ENCODE results near the gene SPNS2. TPM values are rescaled to one million over a fixed set of nuclear protein-coding genes. Genes with fewer than 3 reads are reported as not detected.

The SPNS2 gene
- total RNA-seq, 2 experiments from 2014 or later, result 0.33 to 0.53 TPM

DNA sequence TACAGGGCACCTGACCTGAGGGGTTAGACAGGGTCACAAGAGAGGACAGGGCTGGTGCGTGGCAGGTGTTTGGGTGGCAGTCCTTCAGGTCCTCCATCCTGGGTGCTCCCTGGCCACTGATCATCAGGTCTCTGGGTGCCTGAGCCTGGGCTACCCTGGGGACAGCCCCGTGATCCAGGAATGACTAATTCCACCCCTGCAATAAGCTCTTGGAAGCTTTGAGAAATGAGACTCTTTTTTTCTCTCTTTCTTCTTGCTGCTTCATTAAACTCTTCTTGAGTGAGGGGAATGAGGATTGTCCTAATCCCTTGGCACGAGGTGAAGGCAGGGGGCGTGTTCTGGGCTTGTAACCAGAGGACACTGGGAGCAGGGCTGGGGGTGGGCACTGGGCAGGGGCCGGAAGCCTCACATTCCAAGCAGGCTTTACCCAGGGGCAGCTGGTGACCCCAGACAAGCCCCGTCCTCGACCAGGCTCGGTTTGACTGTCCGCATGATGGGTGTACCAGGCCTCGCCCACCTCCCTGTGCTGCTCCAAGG is 21.4 kb upstream of the SPNS2 start:
- H3K4me3 Mint-ChIP-seq, result no peak overlapping the region
- no peak for DNase-seq
- no peaks in the 10 kb centered on the region for H3K9me3 Mint-ChIP-seq
- H3K9me3 ChIP-seq (ENCODE audit: control insufficient read depth in 1 of 2, insufficient read depth in 1 of 2, low read length in 2 of 2), result no peaks in the 10 kb centered on the region
- no peak overlapping the region for H3K4me3 ChIP-seq (ENCODE audit: low read length)
- TF ChIP-seq, protein P1, sequence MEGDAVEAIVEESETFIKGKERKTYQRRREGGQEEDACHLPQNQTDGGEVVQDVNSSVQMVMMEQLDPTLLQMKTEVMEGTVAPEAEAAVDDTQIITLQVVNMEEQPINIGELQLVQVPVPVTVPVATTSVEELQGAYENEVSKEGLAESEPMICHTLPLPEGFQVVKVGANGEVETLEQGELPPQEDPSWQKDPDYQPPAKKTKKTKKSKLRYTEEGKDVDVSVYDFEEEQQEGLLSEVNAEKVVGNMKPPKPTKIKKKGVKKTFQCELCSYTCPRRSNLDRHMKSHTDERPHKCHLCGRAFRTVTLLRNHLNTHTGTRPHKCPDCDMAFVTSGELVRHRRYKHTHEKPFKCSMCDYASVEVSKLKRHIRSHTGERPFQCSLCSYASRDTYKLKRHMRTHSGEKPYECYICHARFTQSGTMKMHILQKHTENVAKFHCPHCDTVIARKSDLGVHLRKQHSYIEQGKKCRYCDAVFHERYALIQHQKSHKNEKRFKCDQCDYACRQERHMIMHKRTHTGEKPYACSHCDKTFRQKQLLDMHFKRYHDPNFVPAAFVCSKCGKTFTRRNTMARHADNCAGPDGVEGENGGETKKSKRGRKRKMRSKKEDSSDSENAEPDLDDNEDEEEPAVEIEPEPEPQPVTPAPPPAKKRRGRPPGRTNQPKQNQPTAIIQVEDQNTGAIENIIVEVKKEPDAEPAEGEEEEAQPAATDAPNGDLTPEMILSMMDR (IDR thresholded peaks at IDR 0.05), result no peak
- no peaks in the 10 kb centered on the region for H3K27me3 Mint-ChIP-seq
- CTCF ChIA-PET, result no interaction called here
- no peak for ATAC-seq (ENCODE audit: poor library complexity)
- H3K27ac Mint-ChIP-seq, result no peak overlapping the region
- POLR2A ChIA-PET, result no interaction called here
- H3K4me1 Mint-ChIP-seq (ENCODE audit: low read depth), result peaks cover 21% of the 10 kb centered on the region
- H3K27ac ChIP-seq (ENCODE audit: low read depth in 1 of 2, low read length in 2 of 2), result no peak overlapping the region
- H3K36me3 Mint-ChIP-seq (ENCODE audit: low read depth), result no peaks in the 10 kb centered on the region
- intact Hi-C loops (cut with DNase I, micrococcal nuclease), result no loop called here
- no peaks in the 10 kb centered on the region for H3K36me3 ChIP-seq (ENCODE audit: insufficient read depth, low read length)
- no peaks in the 10 kb centered on the region for H3K27me3 ChIP-seq (ENCODE audit: control insufficient read depth in 1 of 2, insufficient read depth in 2 of 2, low read length in 2 of 2)
- peaks cover 25% of the 10 kb centered on the region for H3K4me1 ChIP-seq (ENCODE audit: insufficient read depth, low read length)

DNA sequence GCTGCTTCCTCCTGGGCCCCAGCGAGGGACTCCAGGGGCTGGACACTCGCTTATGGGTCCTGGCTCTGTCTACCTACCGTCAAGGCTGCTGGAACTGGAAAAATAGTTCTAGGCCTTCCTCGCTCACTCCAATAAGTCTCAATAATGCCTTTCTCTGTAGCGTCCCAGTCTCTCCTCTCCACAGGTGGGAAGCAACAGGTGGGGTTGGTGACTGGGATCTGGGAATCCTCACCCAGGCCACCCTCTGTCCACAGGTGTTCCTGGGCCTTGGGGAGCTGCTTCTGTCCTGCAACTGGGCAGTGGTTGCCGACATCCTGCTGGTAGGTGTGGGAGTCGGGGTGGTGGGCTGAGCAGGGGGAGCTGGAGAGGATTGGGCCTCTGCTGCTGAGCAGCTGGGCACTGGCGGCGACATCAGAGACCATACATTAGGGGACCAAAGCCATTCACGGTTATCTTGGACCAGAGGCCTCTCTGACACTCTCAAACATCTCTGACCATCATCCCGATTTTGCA is 20.3 kb upstream of the SPNS2 start:
- no peaks in the 10 kb centered on the region for H3K27me3 ChIP-seq (ENCODE audit: control insufficient read depth in 1 of 2, insufficient read depth in 2 of 2, low read length in 2 of 2)
- intact Hi-C loops (cut with DNase I, micrococcal nuclease), result no loop called here
- peaks cover under 1% of the 10 kb centered on the region for H3K36me3 ChIP-seq (ENCODE audit: insufficient read depth, low read length)
- Mint-ChIP-seq H3K27me3 (no peaks in the 10 kb centered on the region), H3K4me1 (ENCODE audit: low read depth) (peaks cover 26% of the 10 kb centered on the region), H3K9me3 (no peaks in the 10 kb centered on the region), H3K4me3 (no peak overlapping the region), H3K36me3 (ENCODE audit: low read depth) (no peaks in the 10 kb centered on the region), H3K27ac (no peak overlapping the region)
- ChIA-PET CTCF (no interaction called here), POLR2A (no interaction called here)
- H3K27ac ChIP-seq (ENCODE audit: low read depth in 1 of 2, low read length in 2 of 2), result no peak overlapping the region
- no peak for ATAC-seq (ENCODE audit: poor library complexity)
- peaks cover 35% of the 10 kb centered on the region for H3K4me1 ChIP-seq (ENCODE audit: insufficient read depth, low read length)
- H3K9me3 ChIP-seq (ENCODE audit: control insufficient read depth in 1 of 2, insufficient read depth in 1 of 2, low read length in 2 of 2), result no peaks in the 10 kb centered on the region
- TF ChIP-seq, protein P1 (IDR thresholded peaks at IDR 0.05), result no peak
- no peak overlapping the region for H3K4me3 ChIP-seq (ENCODE audit: low read length)
- DNase-seq, result no peak

DNA sequence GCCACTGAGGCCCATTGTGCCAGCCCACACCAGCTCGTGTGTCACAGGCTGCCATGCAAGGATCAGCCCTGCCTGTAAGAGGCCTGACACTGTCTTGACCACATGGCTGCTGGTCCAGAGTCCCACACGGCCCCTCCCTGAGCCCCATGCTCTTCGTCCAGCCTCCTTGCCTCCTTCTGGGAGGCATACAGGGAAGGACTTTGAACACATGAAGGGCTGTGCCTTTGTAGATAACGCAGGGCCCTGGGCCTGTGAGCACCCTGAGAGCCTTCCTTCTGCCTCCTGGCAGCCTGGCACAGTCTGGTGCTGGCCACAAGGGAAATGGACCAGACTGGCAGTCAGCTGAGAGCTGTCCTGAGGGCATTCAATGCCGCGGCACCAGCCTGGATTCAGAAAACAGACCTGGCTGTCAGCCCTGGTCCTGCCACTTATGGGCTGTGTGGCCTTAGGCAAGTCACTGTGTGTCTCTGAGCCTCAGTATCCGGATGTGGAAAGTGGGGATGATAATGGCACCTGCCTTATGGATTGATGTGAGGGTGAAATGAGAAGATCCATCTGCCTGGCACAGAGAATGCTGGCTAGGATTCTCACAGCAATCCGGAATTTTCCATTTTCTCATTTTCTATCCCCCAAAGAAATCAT is 19.2 kb upstream of the SPNS2 start:
- peaks cover 32% of the 10 kb centered on the region for H3K4me1 Mint-ChIP-seq (ENCODE audit: low read depth)
- peaks cover 2% of the 10 kb centered on the region for H3K36me3 ChIP-seq (ENCODE audit: insufficient read depth, low read length)
- H3K9me3 ChIP-seq (ENCODE audit: control insufficient read depth in 1 of 2, insufficient read depth in 1 of 2, low read length in 2 of 2), result no peaks in the 10 kb centered on the region
- H3K4me3 Mint-ChIP-seq, result peak overlapping the region; percentile 11
- H3K27ac ChIP-seq (ENCODE audit: low read depth in 1 of 2, low read length in 2 of 2), result no peak overlapping the region
- no peaks in the 10 kb centered on the region for H3K27me3 ChIP-seq (ENCODE audit: control insufficient read depth in 1 of 2, insufficient read depth in 2 of 2, low read length in 2 of 2)
- H3K27me3 Mint-ChIP-seq, result no peaks in the 10 kb centered on the region
- no peak for DNase-seq
- H3K36me3 Mint-ChIP-seq (ENCODE audit: low read depth), result no peaks in the 10 kb centered on the region
- H3K9me3 Mint-ChIP-seq, result no peaks in the 10 kb centered on the region
- POLR2A ChIA-PET, result interaction anchor here (0.7 kb wide), 1 partner anchor 17 kb away, joined by 3 read pairs; no protein-coding TSS in a partner anchor
- H3K27ac Mint-ChIP-seq, result peak overlapping the region; percentile 81
- no peak overlapping the region for H3K4me3 ChIP-seq (ENCODE audit: low read length)
- TF ChIP-seq, protein P1 (IDR thresholded peaks at IDR 0.05), result no peak
- intact Hi-C loops (cut with DNase I, micrococcal nuclease), result no loop called here
- peaks cover 45% of the 10 kb centered on the region for H3K4me1 ChIP-seq (ENCODE audit: insufficient read depth, low read length)
- CTCF ChIA-PET, result no interaction called here
- no peak for ATAC-seq (ENCODE audit: poor library complexity)

Data from CD4-positive, alpha-beta T cell (primary cell).